GM12865 (cell line): Measurements from ENCODE around the gene WTAP.

Experiments used
- DNase-seq: peaks from one replicate; pipeline ENCODE4 v3.0.0; 2010; ENCODE audit warnings: low read depth
- H3K4me3 ChIP-seq: 2 replicates; pipeline ENCODE4 v1.5.1; 2011; ENCODE audit warnings: mild to moderate bottlenecking, low read depth, low read length, control low read depth
- TF ChIP-seq, protein P1 (sequence below): IDR thresholded peaks from 2 replicates; pipeline ENCODE4 v1.5.1; 2011; ENCODE audit warnings: low read length, control low read depth, low read depth, inconsistent platforms; ENCODE audit not compliant: insufficient read depth; ENCODE audit errors: missing control alignments

WTAP gene

DNA sequence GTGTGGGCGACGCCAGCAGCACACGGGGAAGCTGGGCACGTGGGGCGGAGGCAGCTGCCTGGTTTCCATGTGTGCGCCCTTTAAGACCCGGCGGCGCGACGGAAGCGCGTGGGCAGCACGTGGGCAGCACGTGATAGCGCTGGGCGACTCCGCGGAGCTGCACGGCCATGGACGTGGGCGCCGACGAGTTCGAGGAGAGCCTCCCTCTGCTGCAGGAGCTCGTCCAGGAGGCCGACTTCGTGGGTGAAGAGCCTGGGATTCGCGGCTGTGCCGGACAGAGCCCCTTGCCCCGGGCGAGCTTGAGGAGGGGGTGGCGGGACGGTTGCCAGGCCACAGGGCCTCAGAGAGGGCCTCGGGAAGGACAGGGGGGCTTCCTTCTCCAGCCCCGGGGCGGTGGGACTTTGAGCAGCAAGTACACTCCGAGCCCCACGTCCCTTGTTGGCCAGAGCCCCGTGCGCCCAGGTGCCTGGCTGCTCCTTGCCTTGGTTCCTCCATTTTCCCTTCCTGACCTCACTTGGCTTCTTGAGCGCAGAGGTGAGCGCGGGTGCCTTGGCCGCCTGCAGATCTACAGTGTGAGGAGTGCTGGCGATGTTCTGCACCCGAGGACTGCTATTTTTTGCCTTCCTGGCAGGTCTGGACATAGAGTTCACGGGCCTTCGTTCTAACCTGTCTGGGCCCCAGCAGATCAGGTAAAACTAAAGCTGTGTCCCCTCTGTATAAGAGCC lies 73.0 kb downstream of the WTAP start, which contains the start of gene PNLDC1:
Gene PNLDC1 (plus strand): TSS at position 136 of the 725 bp plus-strand sequence. CDS start 32 bp downstream, at position 168.
- TF ChIP-seq, protein P1, sequence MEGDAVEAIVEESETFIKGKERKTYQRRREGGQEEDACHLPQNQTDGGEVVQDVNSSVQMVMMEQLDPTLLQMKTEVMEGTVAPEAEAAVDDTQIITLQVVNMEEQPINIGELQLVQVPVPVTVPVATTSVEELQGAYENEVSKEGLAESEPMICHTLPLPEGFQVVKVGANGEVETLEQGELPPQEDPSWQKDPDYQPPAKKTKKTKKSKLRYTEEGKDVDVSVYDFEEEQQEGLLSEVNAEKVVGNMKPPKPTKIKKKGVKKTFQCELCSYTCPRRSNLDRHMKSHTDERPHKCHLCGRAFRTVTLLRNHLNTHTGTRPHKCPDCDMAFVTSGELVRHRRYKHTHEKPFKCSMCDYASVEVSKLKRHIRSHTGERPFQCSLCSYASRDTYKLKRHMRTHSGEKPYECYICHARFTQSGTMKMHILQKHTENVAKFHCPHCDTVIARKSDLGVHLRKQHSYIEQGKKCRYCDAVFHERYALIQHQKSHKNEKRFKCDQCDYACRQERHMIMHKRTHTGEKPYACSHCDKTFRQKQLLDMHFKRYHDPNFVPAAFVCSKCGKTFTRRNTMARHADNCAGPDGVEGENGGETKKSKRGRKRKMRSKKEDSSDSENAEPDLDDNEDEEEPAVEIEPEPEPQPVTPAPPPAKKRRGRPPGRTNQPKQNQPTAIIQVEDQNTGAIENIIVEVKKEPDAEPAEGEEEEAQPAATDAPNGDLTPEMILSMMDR, result no peak
- H3K4me3 ChIP-seq, result no peak within 1 kb of the TSS
- DNase-seq, result no peak

DNA sequence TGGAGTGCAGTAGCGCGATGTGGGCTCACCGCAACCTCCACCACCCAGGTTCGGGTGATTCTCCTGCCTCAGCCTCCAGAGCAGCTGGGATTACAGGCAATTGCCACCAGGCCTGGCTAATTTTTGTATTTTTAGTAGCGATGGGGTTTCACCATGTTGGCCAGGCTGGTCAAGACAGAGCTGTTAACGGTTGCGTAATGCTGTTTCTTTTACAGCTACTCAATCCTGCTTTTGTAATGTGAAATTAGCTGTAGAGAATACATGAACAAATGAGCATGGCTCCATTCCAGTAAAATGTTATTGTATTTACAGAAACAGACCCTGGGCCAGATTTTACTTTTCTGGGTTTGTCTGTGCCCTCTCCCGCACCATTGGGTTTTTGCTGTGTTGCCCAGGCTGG lies 74.6 kb downstream of the WTAP start:
- DNase-seq, result no peak
- H3K4me3 ChIP-seq, result no peak overlapping the region
- TF ChIP-seq, protein P1, result no peak

DNA sequence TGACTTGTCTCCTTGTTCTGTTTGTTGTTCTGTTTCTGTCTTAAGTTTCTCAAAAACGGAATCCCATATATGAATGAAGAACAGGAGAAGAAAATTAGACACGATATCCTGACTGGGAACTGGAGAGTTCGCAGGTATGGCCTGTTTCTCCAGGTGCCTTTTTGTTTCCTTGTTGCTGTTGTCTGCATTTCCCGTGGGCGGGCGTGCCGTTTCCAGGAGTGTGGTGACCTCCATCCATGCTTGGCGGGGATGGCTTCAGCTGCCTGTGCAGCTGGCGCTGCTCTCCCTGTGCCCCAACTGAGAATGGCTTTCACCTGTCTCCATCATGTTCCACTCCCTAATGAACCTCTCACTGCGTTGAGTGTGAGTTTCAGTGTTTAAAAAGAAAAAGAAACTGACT lies 77.2 kb downstream of the WTAP start:
- no peak for DNase-seq
- TF ChIP-seq, protein P1, result no peak
- H3K4me3 ChIP-seq, result no peak overlapping the region

DNA sequence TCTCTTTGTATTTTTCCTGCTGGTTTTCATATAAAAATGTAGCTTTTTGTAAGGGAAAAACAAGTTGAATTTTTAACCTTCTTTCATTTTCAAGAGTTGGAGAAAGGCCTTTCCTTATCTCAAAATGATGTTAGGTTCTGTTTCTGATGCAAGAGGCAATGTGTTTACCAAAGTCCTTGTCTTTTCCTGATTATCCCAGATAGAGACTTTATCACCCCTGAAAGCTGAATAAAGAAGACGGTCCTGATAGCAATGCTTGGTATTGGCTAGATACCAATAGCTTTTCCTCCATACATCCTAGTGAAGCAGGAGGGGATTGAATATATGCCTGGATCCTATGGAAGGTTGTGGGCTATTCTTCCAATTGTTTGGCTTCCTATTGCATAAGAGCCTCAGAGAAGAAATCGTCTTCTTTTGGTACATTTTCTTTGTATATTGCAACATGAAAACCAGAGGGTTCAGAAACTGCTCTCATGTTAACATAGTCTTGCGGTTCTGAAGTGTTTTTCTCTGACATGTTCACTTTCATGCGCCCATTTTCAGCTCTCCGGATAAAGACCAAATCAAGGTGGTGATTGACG lies 78.2 kb downstream of the WTAP start:
- no peak overlapping the region for H3K4me3 ChIP-seq
- TF ChIP-seq, protein P1, result no peak
- no peak for DNase-seq
